ENCODE results near the gene SEH1L. TPM values are rescaled to one million over a fixed set of nuclear protein-coding genes. Genes with fewer than 3 reads are reported as not detected.

The SEH1L gene
- total RNA-seq, 1 experiment from 2014 or later: 98.3 TPM

GRCh38 chr18:12928206-12928605, 19.6 kb upstream of the SEH1L start:
- no TSS peak for BruUV-seq (replicated peaks)
- no peak for TF ChIP-seq CTCF (conservative IDR thresholded peaks at IDR 0.05)
- POLR2A ChIA-PET (ENCODE audit: unreplicated experiment): no interaction called here
- Histone ChIP-seq H3K27ac (no peak overlapping the region), H3K36me3 (ENCODE audit: low read depth) (no peaks in the 10 kb centered on the region), H3K4me1 (replicated peaks; ENCODE audit: insufficient read depth) (peaks cover 7% of the 10 kb centered on the region; the same call in 1 of the 2 replicates), H3K4me3 (no peak overlapping the region), H2AFZ (no peak overlapping the region), H3K27me3 (ENCODE audit: insufficient read depth, low read depth) (no peaks in the 10 kb centered on the region), H3K79me2 (ENCODE audit: low read depth) (no peaks in the 10 kb centered on the region), H4K20me1 (ENCODE audit: insufficient read depth) (no peaks in the 10 kb centered on the region), H3K4me2 (no peak overlapping the region), H3K9me3 (ENCODE audit: insufficient read depth, low read depth) (no peaks in the 10 kb centered on the region), H3F3A (ENCODE audit: insufficient read depth, low read depth) (0 out of 2 replicates have a peak, but pooled peaks cover 3% of the 10 kb centered on the region), H3K9me2 (ENCODE audit: insufficient read depth) (no peaks in the 10 kb centered on the region)
- intact Hi-C loops (cut with micrococcal nuclease; ENCODE audit: unreplicated experiment): no loop called here
- CTCF ChIA-PET: no interaction called here
- DNase-seq: no peak

GRCh38 chr18:12928641-12929040, 19.2 kb upstream of the SEH1L start:
- Histone ChIP-seq H3K79me2 (ENCODE audit: low read depth) (no peaks in the 10 kb centered on the region), H3K27me3 (ENCODE audit: insufficient read depth, low read depth) (no peaks in the 10 kb centered on the region), H3K36me3 (ENCODE audit: low read depth) (no peaks in the 10 kb centered on the region), H3F3A (ENCODE audit: insufficient read depth, low read depth) (0 out of 2 replicates have a peak, but pooled peaks cover 3% of the 10 kb centered on the region), H3K9me2 (ENCODE audit: insufficient read depth) (no peaks in the 10 kb centered on the region), H3K4me2 (no peak overlapping the region), H4K20me1 (ENCODE audit: insufficient read depth) (no peaks in the 10 kb centered on the region), H3K4me3 (no peak overlapping the region), H3K27ac (no peak overlapping the region), H3K9me3 (ENCODE audit: insufficient read depth, low read depth) (no peaks in the 10 kb centered on the region), H2AFZ (no peak overlapping the region), H3K4me1 (replicated peaks; ENCODE audit: insufficient read depth) (peaks cover 7% of the 10 kb centered on the region; the same call in 1 of the 2 replicates)
- CTCF ChIA-PET: no interaction called here
- BruUV-seq (replicated peaks): no TSS peak
- intact Hi-C loops (cut with micrococcal nuclease; ENCODE audit: unreplicated experiment): no loop called here
- TF ChIP-seq CTCF (conservative IDR thresholded peaks at IDR 0.05) (no peak), EZH2 (IDR thresholded peaks at IDR 0.05; ENCODE audit: low read depth) (no peak)
- no peak for DNase-seq
- POLR2A ChIA-PET (ENCODE audit: unreplicated experiment): no interaction called here

DNA sequence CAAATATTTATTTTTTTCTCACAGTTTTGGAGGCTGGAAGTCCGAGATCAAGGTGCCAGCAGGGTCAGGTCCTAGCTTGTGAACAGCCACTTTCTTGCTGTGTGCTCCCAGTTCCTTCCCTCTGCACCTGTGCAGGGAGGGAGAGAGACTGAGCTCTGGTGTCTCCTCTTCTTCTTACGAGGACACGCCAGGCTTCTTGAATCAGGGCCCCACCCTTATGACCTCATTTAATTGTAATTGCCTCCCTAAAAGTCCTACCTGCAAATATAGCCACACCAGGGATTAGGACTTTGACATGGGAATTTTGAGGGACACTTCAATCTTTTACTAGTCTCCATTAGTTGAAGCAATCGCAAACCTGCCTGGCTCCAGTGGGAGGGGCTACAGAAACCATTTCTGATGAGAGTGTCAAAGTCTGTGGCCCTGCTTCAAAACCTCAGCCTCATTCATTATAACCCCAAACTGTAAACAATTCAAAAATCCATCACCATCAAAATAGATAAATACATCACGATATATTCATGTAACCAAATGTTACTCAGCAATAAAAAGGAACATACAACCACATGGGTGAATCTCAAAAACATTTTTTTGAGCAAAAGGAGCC, 18.2 kb upstream of the SEH1L start:
- no peaks in the 10 kb centered on the region for H3K36me3 ChIP-seq (ENCODE audit: low read depth)
- ChIA-PET CTCF (no interaction called here), POLR2A (ENCODE audit: unreplicated experiment) (interaction anchor here (0.6 kb wide), 1 partner anchor 91 kb away, joined by 12 read pairs; no protein-coding TSS in a partner anchor)
- no TSS peak for BruUV-seq (replicated peaks)
- H3K27me3 ChIP-seq (ENCODE audit: insufficient read depth, low read depth): no peaks in the 10 kb centered on the region
- H3K79me2 ChIP-seq (ENCODE audit: low read depth): no peaks in the 10 kb centered on the region
- H3K27ac ChIP-seq: no peak overlapping the region
- H3F3A ChIP-seq (ENCODE audit: insufficient read depth, low read depth): 0 out of 2 replicates have a peak, but pooled peaks cover 3% of the 10 kb centered on the region
- H3K4me1 ChIP-seq (replicated peaks; ENCODE audit: insufficient read depth): peaks cover 12% of the 10 kb centered on the region
- H3K4me3 ChIP-seq: no peak overlapping the region
- no peaks in the 10 kb centered on the region for H3K9me2 ChIP-seq (ENCODE audit: insufficient read depth)
- H3K9me3 ChIP-seq (ENCODE audit: insufficient read depth, low read depth): no peaks in the 10 kb centered on the region
- no peak for TF ChIP-seq CTCF (conservative IDR thresholded peaks at IDR 0.05)
- no peak for TF ChIP-seq EZH2 (IDR thresholded peaks at IDR 0.05; ENCODE audit: low read depth)
- H4K20me1 ChIP-seq (ENCODE audit: insufficient read depth): no peaks in the 10 kb centered on the region
- H2AFZ ChIP-seq: no peak overlapping the region
- no peak for DNase-seq
- intact Hi-C loops (cut with micrococcal nuclease; ENCODE audit: unreplicated experiment): loop anchor here (5.0 kb wide), 1 partner anchor 37 kb away; no protein-coding TSS in a partner anchor
- 0 out of 2 replicates have a peak overlapping the region, but pooled peaks have one; percentile 9 for H3K4me2 ChIP-seq

Data from PC-9 (cell line).